GM12875 (cell line): Measurements from ENCODE around the gene LNPEP.

Experiments used
- H3K4me3 ChIP-seq: one replicate; pipeline ENCODE4 v1.5.1; 2011; ENCODE audit warnings: low read depth, low read length, control low read depth
- CTCF ChIP-seq: IDR thresholded peaks from 2 replicates; pipeline ENCODE4 v1.5.1; 2011; ENCODE audit warnings: low read depth, mild to moderate bottlenecking, control low read depth, inconsistent platforms, low read length, moderate library complexity, borderline replicate concordance; ENCODE audit not compliant: insufficient read depth

The LNPEP gene

GRCh38 chr5:96935559-96936430 is at the start of gene LNPEP:
Gene LNPEP (plus strand): TSS chr5:96936080. CDS start chr5:96936156, 76 bp downstream.
- H3K4me3 ChIP-seq, result peak within 1 kb of the TSS; percentile 85
- no peak for TF ChIP-seq CTCF

GRCh38 chr5:96893342-96893741 is 42.5 kb upstream of the LNPEP start:
- H3K4me3 ChIP-seq, result no peak overlapping the region
- TF ChIP-seq CTCF, result no peak

- no peak overlapping the region for H3K4me3 ChIP-seq
- TF ChIP-seq CTCF, result no peak
Observed at GRCh38 chr5:96896276-96896675, 39.6 kb upstream of the LNPEP start.

- TF ChIP-seq CTCF, result no peak
- no peak overlapping the region for H3K4me3 ChIP-seq
Observed at GRCh38 chr5:96896806-96897205, 39.1 kb upstream of the LNPEP start.

GRCh38 chr5:96901384-96901783 is 34.5 kb upstream of the LNPEP start:
- no peak overlapping the region for H3K4me3 ChIP-seq
- no peak for TF ChIP-seq CTCF

- no peak for TF ChIP-seq CTCF
- no peak overlapping the region for H3K4me3 ChIP-seq
Observed at GRCh38 chr5:96901841-96902240, 34.0 kb upstream of the LNPEP start.

GRCh38 chr5:96902876-96903275 is 33.0 kb upstream of the LNPEP start:
- H3K4me3 ChIP-seq, result no peak overlapping the region
- TF ChIP-seq CTCF, result no peak
